B cell (primary cell): ENCODE measurements around the gene EIF4E2. TPM values are rescaled to one million over a fixed set of nuclear protein-coding genes. Genes with fewer than 3 reads are reported as not detected.

ENCODE experiments used
- ATAC-seq: fragments of 200-7000 bp; cut with Tn5 transposase; one replicate; pipeline ENCODE4 v1.10.0; 2021; ENCODE audit warnings: low read depth, mild to moderate bottlenecking, moderate number of reproducible peaks, moderate library complexity
- CTCF ChIA-PET: fragments of 350-600 bp; sonication (Branson Sonifier 250); formaldehyde crosslinking; loops from one replicate; lab custom pipeline; 2021; ENCODE audit warnings: antibody characterized with exemption, inconsistent platforms; lab: Charles Lee
- POLR2A ChIA-PET: fragments of 350-600 bp; sonication (Branson Sonifier 250); formaldehyde crosslinking; loops from one replicate; lab custom pipeline; 2021; ENCODE audit warnings: antibody characterized with exemption; lab: Charles Lee
- DNase-seq: peaks from one replicate; pipeline ENCODE4 v3.0.0; 2013
- H2AFZ ChIP-seq: 2 replicates; pipeline ENCODE4 v1.6.1; 2012; ENCODE audit warnings: mild to moderate bottlenecking, low read depth, low read length; ENCODE audit not compliant: insufficient read depth, poor library complexity, severe bottlenecking
- H3K27ac ChIP-seq, 2 donors: 1 replicate in 1 of 2; 2 replicates in 1 of 2; pipeline ENCODE4 v1.5.1; 2012 to 2013; ENCODE audit warnings: low read length in 2 of 2, mild to moderate bottlenecking in 2 of 2, moderate library complexity in 1 of 2
- H3K27me3 ChIP-seq, 4 experiments: fragments of 200-600 bp in 1 of 4; sonication (generic) in 1 of 4; replicated peaks in 1 of 4; 1 replicate in 2 of 4; 2 replicates in 2 of 4; pipeline versions ENCODE4 v1.6.1 to v1.7.0; 2013 to 2016; ENCODE audit warnings: low read length in 3 of 4, mild to moderate bottlenecking in 2 of 4, mixed read lengths in 1 of 4, moderate library complexity in 1 of 4; ENCODE audit not compliant: insufficient read depth in 4 of 4, control insufficient read depth in 3 of 4; ENCODE audit errors: control extremely low read depth in 1 of 4
- H3K36me3 ChIP-seq, 2 experiments: replicated peaks in 1 of 2; 1 replicate in 1 of 2; 2 replicates in 1 of 2; pipeline versions ENCODE4 v1.6.1 to v1.7.1; 2013; ENCODE audit warnings: low read length in 1 of 2; ENCODE audit not compliant: insufficient read depth in 2 of 2, control insufficient read depth in 1 of 2; ENCODE audit errors: control extremely low read depth in 1 of 2, extremely low read depth in 1 of 2
- H3K4me1 ChIP-seq, 2 donors: fragments of 200-600 bp in 1 of 2; sonication (generic) in 1 of 2; 1 replicate in 1 of 2; 2 replicates in 1 of 2; pipeline versions ENCODE4 v1.5.1 to v1.6.1; 2013 to 2017; ENCODE audit warnings: low read length in 2 of 2; ENCODE audit not compliant: control insufficient read depth in 2 of 2, insufficient read depth in 2 of 2
- H3K4me2 ChIP-seq: replicated peaks from 2 replicates; pipeline ENCODE3; 2012; ENCODE audit warnings: mild to moderate bottlenecking, low read depth, low read length; ENCODE audit not compliant: poor library complexity, severe bottlenecking
- H3K4me3 ChIP-seq, 5 experiments: fragments of 200-600 bp in 1 of 5; sonication (generic) in 1 of 5; 1 replicate in 3 of 5; 2 replicates in 2 of 5; pipeline versions ENCODE4 v1.5.1 to v1.7.0; 2011 to 2016; ENCODE audit warnings: low read length in 4 of 5, mild to moderate bottlenecking in 4 of 5, low read depth in 2 of 5, control low read depth in 1 of 5, moderate library complexity in 1 of 5; ENCODE audit not compliant: insufficient read depth in 1 of 5; ENCODE audit errors: control extremely low read depth in 1 of 5, extremely low read depth in 1 of 5
- H3K79me2 ChIP-seq: fragments of 200-600 bp; sonication (generic); one replicate; pipeline ENCODE4 v1.6.0; 2016; ENCODE audit warnings: low read length; ENCODE audit not compliant: control insufficient read depth, insufficient read depth
- H3K9ac ChIP-seq: fragments of 200-600 bp; sonication (generic); 2 replicates; pipeline ENCODE4 v1.6.1; 2017; ENCODE audit warnings: mild to moderate bottlenecking, low read length, moderate library complexity
- H3K9me3 ChIP-seq, 3 donors: one replicate each; pipeline versions ENCODE4 v1.6.1 to v1.7.1; 2013; ENCODE audit warnings: low read length in 2 of 3; ENCODE audit not compliant: control insufficient read depth in 2 of 3, insufficient read depth in 1 of 3; ENCODE audit errors: control extremely low read depth in 1 of 3
- H4K20me1 ChIP-seq: 2 replicates; pipeline ENCODE4 v1.6.0; 2012; ENCODE audit warnings: mild to moderate bottlenecking, low read length; ENCODE audit not compliant: insufficient read depth, control insufficient read depth, poor library complexity, severe bottlenecking
- H3K27ac Mint-ChIP-seq: one replicate; pipeline ENCODE4 v1.8.0; 2021; ENCODE audit warnings: mixed read lengths
- H3K27me3 Mint-ChIP-seq: one replicate; pipeline ENCODE4 v1.8.0; 2021; ENCODE audit warnings: mixed read lengths
- H3K4me1 Mint-ChIP-seq: one replicate; pipeline ENCODE4 v1.8.0; 2021; ENCODE audit warnings: mixed read lengths
- H3K4me3 Mint-ChIP-seq: one replicate; pipeline ENCODE4 v1.8.0; 2021; ENCODE audit warnings: mixed read lengths
- H3K9me3 Mint-ChIP-seq: one replicate; pipeline ENCODE4 v1.8.0; 2022; ENCODE audit warnings: mixed read lengths; ENCODE audit not compliant: insufficient read depth
- CTCF ChIP-seq: fragments of 200-600 bp; IDR thresholded peaks from one replicate; pipeline ENCODE4 v1.8.0; 2022; ENCODE audit warnings: antibody characterized with exemption, mild to moderate bottlenecking
- EZH2 ChIP-seq: IDR thresholded peaks from 2 replicates; pipeline ENCODE4 v1.6.1; 2012; ENCODE audit warnings: borderline replicate concordance, low read depth, mild to moderate bottlenecking, moderate library complexity, low read length; ENCODE audit not compliant: insufficient read depth, poor library complexity, severe bottlenecking
- WGBS: methylation state at CpG from one replicate; pipeline ENCODE4 v1.1.5; 2013; ENCODE audit warnings: missing lambda C conversion rate; ENCODE audit not compliant: insufficient coverage; 5-methylcytosine and 5-hydroxymethylcytosine counted together
- intact Hi-C: fragments of 100-400 bp; cut with micrococcal nuclease; formaldehyde crosslinking; loops from one replicate; pipeline ENCODE4 v1.10.0; 2022
- polyA plus RNA-seq: library from polyadenylated mRNA; depleted of rRNA; stranded (reverse); fragments of >200 nt; gene quantifications from 2 replicates; pipeline ENCODE4 v1.2.3, GENCODE V29; 2012
- total RNA-seq, 2 donors: library from RNA; stranded (reverse); fragments of 120-200 nt in 1 of 2; gene quantifications; 1 replicate in 1 of 2; 2 replicates in 1 of 2; pipeline versions ENCODE4 v1.2.3 to v1.2.4, GENCODE V29; 2013 to 2022

Gene EIF4E2
- total and polyA plus RNA-seq, 2 donors (not counting 1 experiment from before 2014, with no cell fraction given): 17.9 to 67.0 TPM

GRCh38 chr2:232615339-232615738, 64.8 kb downstream of the EIF4E2 start:
- no peak overlapping the region for H2AFZ ChIP-seq
- ChIA-PET CTCF (interaction anchor here (0.6 to 0.7 kb wide), 3 partner anchors 12 to 959 kb away, joined by 3 to 4 read pairs (median 3); no protein-coding TSS in a partner anchor), POLR2A (no interaction called here)
- H3K27me3 Mint-ChIP-seq: no peaks in the 10 kb centered on the region
- no peak for TF ChIP-seq CTCF
- no peak for TF ChIP-seq EZH2
- H3K4me3 ChIP-seq: no peak overlapping the region
- WGBS: no CpG with 5 or more reads among the region's 8 CpGs
- ATAC-seq (no peak), DNase-seq (no peak)
- H3K9me3 Mint-ChIP-seq: no peaks in the 10 kb centered on the region
- H3K4me2 ChIP-seq: no peak overlapping the region
- peaks cover 0 to 3% (median 0%) of the 10 kb centered on the region in 3 donors for H3K9me3 ChIP-seq
- no peaks in the 10 kb centered on the region for H3K4me1 Mint-ChIP-seq
- no peaks in the 10 kb centered on the region for H4K20me1 ChIP-seq
- no peak overlapping the region for H3K9ac ChIP-seq
- H3K27ac ChIP-seq: no peak overlapping the region
- H3K4me1 ChIP-seq: no peaks in the 10 kb centered on the region
- H3K36me3 ChIP-seq: no peaks in the 10 kb centered on the region
- H3K79me2 ChIP-seq: no peaks in the 10 kb centered on the region
- H3K27ac Mint-ChIP-seq: no peak overlapping the region
- H3K27me3 ChIP-seq: peaks cover 0 to 5% (median 0%) of the 10 kb centered on the region in 4 experiments
- no peak overlapping the region for H3K4me3 Mint-ChIP-seq
- intact Hi-C loops: no loop called here

Other genes with a start within 250 kb of the EIF4E2 start
- gene ALPP, start 171.9 kb upstream of the EIF4E2 start, total RNA-seq: not detected in 2 replicates
- 0.25 TPM in 1 of 2 replicates, not detected in the other for gene ALPP, start 171.9 kb upstream of the EIF4E2 start, polyA plus RNA-seq
- gene ALPG, start 143.8 kb upstream of the EIF4E2 start, total RNA-seq: not detected in 2 replicates
- not detected in 2 replicates for gene ALPG, start 143.8 kb upstream of the EIF4E2 start, polyA plus RNA-seq
- gene ALPI, start 94.5 kb upstream of the EIF4E2 start, total RNA-seq: not detected in 2 replicates
- not detected in 2 replicates for gene ALPI, start 94.5 kb upstream of the EIF4E2 start, polyA plus RNA-seq
- gene ECEL1, start 62.9 kb upstream of the EIF4E2 start, total RNA-seq: 0.27 and 0.47 TPM in 2 replicates
- gene ECEL1, start 62.9 kb upstream of the EIF4E2 start, polyA plus RNA-seq: not detected in 2 replicates
- gene PRSS56, start 30.3 kb upstream of the EIF4E2 start, total RNA-seq: not detected in 2 replicates
- not detected in 2 replicates for gene PRSS56, start 30.3 kb upstream of the EIF4E2 start, polyA plus RNA-seq
- not detected in 2 replicates for gene CHRND, start 24.5 kb upstream of the EIF4E2 start, total RNA-seq
- not detected in 2 replicates for gene CHRND, start 24.5 kb upstream of the EIF4E2 start, polyA plus RNA-seq
- not detected in 2 replicates for gene CHRNG, start 11.0 kb upstream of the EIF4E2 start, total RNA-seq
- gene CHRNG, start 11.0 kb upstream of the EIF4E2 start, polyA plus RNA-seq: not detected in 2 replicates
- 13.6 and 14.7 TPM in 2 replicates for gene TIGD1, start 132 bp upstream of the EIF4E2 start, total RNA-seq
- gene TIGD1, start 132 bp upstream of the EIF4E2 start, polyA plus RNA-seq: 6.4 and 7.6 TPM in 2 replicates
- not detected in 2 replicates for gene EFHD1, start 82.9 kb downstream of the EIF4E2 start, total RNA-seq
- gene EFHD1, start 82.9 kb downstream of the EIF4E2 start, polyA plus RNA-seq: not detected in 2 replicates
- gene GIGYF2, start 146.6 kb downstream of the EIF4E2 start, total RNA-seq: 108 and 110 TPM in 2 replicates
- 7.2 and 16.5 TPM in 2 replicates for gene GIGYF2, start 146.6 kb downstream of the EIF4E2 start, polyA plus RNA-seq
- not detected in 2 replicates for gene KCNJ13, start 225.9 kb downstream of the EIF4E2 start, total RNA-seq
- gene KCNJ13, start 225.9 kb downstream of the EIF4E2 start, polyA plus RNA-seq: not detected in 2 replicates